ENCODE data around the gene GAS6. TPM values are rescaled to one million over a fixed set of nuclear protein-coding genes. Genes with fewer than 3 reads are reported as not detected.

The GAS6 gene
- total RNA-seq, 4 donors from 2014 or later = 152 to 284 (median 169) TPM

DNA sequence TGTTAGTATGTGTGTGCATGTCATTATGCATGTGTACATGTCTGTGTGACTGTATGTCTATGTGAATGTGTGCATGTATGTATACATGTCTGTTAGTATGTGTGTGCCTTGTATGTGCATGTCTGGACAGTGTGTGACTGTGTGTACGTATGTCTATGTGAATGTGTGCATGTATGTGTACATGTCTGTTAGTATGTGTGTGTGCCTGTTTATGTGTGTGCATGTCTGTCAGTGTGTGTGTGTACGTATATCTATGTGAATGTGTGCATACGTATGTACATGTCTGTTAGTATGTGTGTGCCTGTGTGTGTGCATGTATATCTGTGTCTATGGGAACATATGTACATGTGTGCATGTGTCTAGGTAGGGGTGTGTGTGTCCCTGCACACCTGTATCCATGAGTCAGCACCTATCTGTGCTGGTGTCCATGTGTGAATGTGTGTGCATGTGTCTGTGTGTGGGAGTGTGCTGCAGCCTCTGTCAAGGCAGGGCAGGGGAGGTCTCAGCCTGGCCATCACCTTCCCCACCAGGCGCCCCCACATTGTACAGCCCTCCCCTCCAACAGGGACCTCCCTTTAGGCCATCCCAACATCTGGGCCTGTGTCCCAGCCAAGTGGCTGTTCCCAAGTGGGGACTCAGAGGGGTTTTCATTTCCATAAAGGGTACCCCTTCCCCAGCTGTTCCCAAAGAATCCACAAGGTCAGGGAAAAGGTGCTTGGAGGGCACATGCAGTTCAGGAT is 4.4 kb downstream of the GAS6 start:
- Histone ChIP-seq H3K36me3 (no peaks in the 10 kb centered on the region), H3K27me3 (no peaks in the 10 kb centered on the region), H3K27ac (peak overlapping the region; percentile 77 to 95 (median 89)), H3K4me3 (no peak overlapping the region), H3K4me1 (peaks cover 46 to 89% (median 73%) of the 10 kb centered on the region in 4 donors), H3K9me3 (no peaks in the 10 kb centered on the region)
- TF ChIP-seq POLR2A (IDR thresholded peaks at IDR 0.05) (no peak), POLR2AphosphoS5 (IDR thresholded peaks at IDR 0.05) (no peak), EP300 (IDR thresholded peaks at IDR 0.05; ENCODE audit: low read depth) (no peak)
- TF ChIP-seq, protein P1, sequence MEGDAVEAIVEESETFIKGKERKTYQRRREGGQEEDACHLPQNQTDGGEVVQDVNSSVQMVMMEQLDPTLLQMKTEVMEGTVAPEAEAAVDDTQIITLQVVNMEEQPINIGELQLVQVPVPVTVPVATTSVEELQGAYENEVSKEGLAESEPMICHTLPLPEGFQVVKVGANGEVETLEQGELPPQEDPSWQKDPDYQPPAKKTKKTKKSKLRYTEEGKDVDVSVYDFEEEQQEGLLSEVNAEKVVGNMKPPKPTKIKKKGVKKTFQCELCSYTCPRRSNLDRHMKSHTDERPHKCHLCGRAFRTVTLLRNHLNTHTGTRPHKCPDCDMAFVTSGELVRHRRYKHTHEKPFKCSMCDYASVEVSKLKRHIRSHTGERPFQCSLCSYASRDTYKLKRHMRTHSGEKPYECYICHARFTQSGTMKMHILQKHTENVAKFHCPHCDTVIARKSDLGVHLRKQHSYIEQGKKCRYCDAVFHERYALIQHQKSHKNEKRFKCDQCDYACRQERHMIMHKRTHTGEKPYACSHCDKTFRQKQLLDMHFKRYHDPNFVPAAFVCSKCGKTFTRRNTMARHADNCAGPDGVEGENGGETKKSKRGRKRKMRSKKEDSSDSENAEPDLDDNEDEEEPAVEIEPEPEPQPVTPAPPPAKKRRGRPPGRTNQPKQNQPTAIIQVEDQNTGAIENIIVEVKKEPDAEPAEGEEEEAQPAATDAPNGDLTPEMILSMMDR (IDR thresholded peaks at IDR 0.05) = no peak
- WGBS, 2 donors (ENCODE audit: low coverage in 1 of 2) = 82 to 94% methylated on average over 3 to 4 of the region's 4 CpGs
- intact Hi-C loops (cut with DNase I; ENCODE audit: low total_unique reads) (loop anchor here (2.0 kb wide), 1 partner anchor 71 kb away; no protein-coding TSS in a partner anchor), in situ Hi-C loops (cut with MboI; ENCODE audit: low pct_ligation_motif_present in 1 of 4, low pct_unique_long_range_greater_than_20kb in 1 of 4, low sequenced_read_pairs in 3 of 4) (no loop called here)
- DNase-seq = no peak

- no peak for DNase-seq
- no peaks in the 10 kb centered on the region for H3K27me3 ChIP-seq
- no peaks in the 10 kb centered on the region for H3K36me3 ChIP-seq
- in situ Hi-C loops (cut with MboI; ENCODE audit: low pct_ligation_motif_present in 1 of 4, low pct_unique_long_range_greater_than_20kb in 1 of 4, low sequenced_read_pairs in 3 of 4) = no loop called here
- no peak overlapping the region for H3K4me3 ChIP-seq
- H3K9me3 ChIP-seq = no peaks in the 10 kb centered on the region
- TF ChIP-seq POLR2AphosphoS5 (IDR thresholded peaks at IDR 0.05) (no peak), POLR2A (IDR thresholded peaks at IDR 0.05) (no peak), EP300 (IDR thresholded peaks at IDR 0.05; ENCODE audit: low read depth) (no peak)
- TF ChIP-seq, protein P1 (IDR thresholded peaks at IDR 0.05) = no peak
- 69 to 70% methylated on average over 2 to 16 of the region's 20 CpGs for WGBS, 2 donors (ENCODE audit: low coverage in 1 of 2)
- intact Hi-C loops (cut with DNase I; ENCODE audit: low total_unique reads) = no loop called here
- H3K27ac ChIP-seq = peak overlapping the region; percentile 56 to 95 (median 64)
- H3K4me1 ChIP-seq = peaks cover 60 to 94% (median 85%) of the 10 kb centered on the region in 4 donors
Observed at GRCh38 chr13:113857531-113858195, 6.2 kb downstream of the GAS6 start.

GRCh38 chr13:113856716-113857065 is 7.2 kb downstream of the GAS6 start:
- Histone ChIP-seq H3K27ac (peak overlapping the region; percentile 56 to 95 (median 64)), H3K27me3 (no peaks in the 10 kb centered on the region), H3K4me1 (peaks cover 54 to 92% (median 78%) of the 10 kb centered on the region in 4 donors), H3K4me3 (no peak overlapping the region), H3K9me3 (no peaks in the 10 kb centered on the region), H3K36me3 (no peaks in the 10 kb centered on the region)
- in situ Hi-C loops (cut with MboI; ENCODE audit: low pct_ligation_motif_present in 1 of 4, low pct_unique_long_range_greater_than_20kb in 1 of 4, low sequenced_read_pairs in 3 of 4) = no loop called here
- intact Hi-C loops (cut with DNase I; ENCODE audit: low total_unique reads) = no loop called here
- WGBS, 2 donors (ENCODE audit: low coverage in 1 of 2) = 54% methylated on average over 9 of the region's 9 CpGs; no CpG with 5 or more reads in 1 of the 2 donors
- peak; percentile 55 for DNase-seq
- TF ChIP-seq, protein P1 (IDR thresholded peaks at IDR 0.05) = no peak
- TF ChIP-seq POLR2AphosphoS5 (IDR thresholded peaks at IDR 0.05) = peak in 2 of 3 donors; percentile 5 to 7
- TF ChIP-seq EP300 (IDR thresholded peaks at IDR 0.05; ENCODE audit: low read depth) = no peak

- intact Hi-C loops (cut with DNase I; ENCODE audit: low total_unique reads) = no loop called here
- H3K4me1 ChIP-seq = peaks cover 52 to 87% (median 72%) of the 10 kb centered on the region in 4 donors
- H3K9me3 ChIP-seq = no peaks in the 10 kb centered on the region
- H3K27ac ChIP-seq = peak overlapping the region; percentile 56 to 95 (median 64)
- H3K27me3 ChIP-seq = no peaks in the 10 kb centered on the region
- no peak for TF ChIP-seq EP300 (IDR thresholded peaks at IDR 0.05; ENCODE audit: low read depth)
- no peak for TF ChIP-seq POLR2A (IDR thresholded peaks at IDR 0.05)
- no peak for TF ChIP-seq POLR2AphosphoS5 (IDR thresholded peaks at IDR 0.05)
- TF ChIP-seq, protein P1 (IDR thresholded peaks at IDR 0.05) = no peak
- H3K4me3 ChIP-seq = no peak overlapping the region
- no peak for DNase-seq
- WGBS, 2 donors (ENCODE audit: low coverage in 1 of 2) = 46 to 79% methylated on average over 7 to 25 of the region's 25 CpGs
- in situ Hi-C loops (cut with MboI; ENCODE audit: low pct_ligation_motif_present in 1 of 4, low pct_unique_long_range_greater_than_20kb in 1 of 4, low sequenced_read_pairs in 3 of 4) = no loop called here
- H3K36me3 ChIP-seq = no peaks in the 10 kb centered on the region
Observed at GRCh38 chr13:113855931-113856715, 7.8 kb downstream of the GAS6 start.

Data from transverse colon (tissue), 4 donors.